K562 (cell line): ENCODE measurements around the gene CREB3L1. TPM values are rescaled to one million over a fixed set of nuclear protein-coding genes. Genes with fewer than 3 reads are reported as not detected.

Experiments used
- CBFA2T2 ChIP-seq: fragments of 450-650 bp; conservative IDR thresholded peaks from 2 replicates; pipeline ENCODE4 v1.6.1; 2017; ENCODE audit warnings: mild to moderate bottlenecking
- CXXC5 ChIP-seq: fragments of 250-450 bp; sonication (Bioruptor Pico); IDR thresholded peaks from 2 replicates; pipeline ENCODE4 v1.8.0; 2022; ENCODE audit warnings: inconsistent platforms, mild to moderate bottlenecking, moderate library complexity
- EP400 ChIP-seq: fragments of 450-650 bp; IDR thresholded peaks from 2 replicates; pipeline ENCODE4 v1.6.1; 2017; ENCODE audit warnings: antibody characterized with exemption, mild to moderate bottlenecking, moderate library complexity
- FOXJ2 ChIP-seq: fragments of 200-800 bp; sonication (Bioruptor generic); IDR thresholded peaks from 2 replicates; pipeline ENCODE4 v1.6.1; 2016; ENCODE audit warnings: missing genetic modification characterization, missing compliant biosample characterization
- HNRNPL ChIP-seq: fragments of 200-400 bp; formaldehyde crosslinking; IDR thresholded peaks from 2 replicates; pipeline ENCODE4 v1.6.1; 2017; ENCODE audit warnings: low read depth, mild to moderate bottlenecking, low read length
- MYBL2 ChIP-seq, 2 experiments: fragments of 450-650 bp in 1 of 2; sonication (generic) in 1 of 2; formaldehyde crosslinking in 1 of 2; IDR thresholded peaks; 2 replicates each; pipeline versions ENCODE4 v1.6.1 to v1.8.1; 2017 to 2022; ENCODE audit warnings: borderline replicate concordance in 1 of 2, inconsistent platforms in 1 of 2, low read depth in 1 of 2, mild to moderate bottlenecking in 1 of 2, missing genetic modification reagents in 1 of 2, moderate library complexity in 1 of 2
- MYNN ChIP-seq, 2 experiments: sonication (generic); formaldehyde crosslinking in 1 of 2; IDR thresholded peaks; 2 replicates each; pipeline versions ENCODE4 v1.5.0 to v1.6.1; 2016 to 2020; ENCODE audit warnings: antibody characterized with exemption in 1 of 2, missing genetic modification reagents in 1 of 2
- NCOA1 ChIP-seq: fragments of 450-650 bp; IDR thresholded peaks from 2 replicates; pipeline ENCODE4 v1.6.1; 2016; ENCODE audit warnings: low read depth
- NCOA2 ChIP-seq, 2 experiments: fragments of 450-650 bp; IDR thresholded peaks; 2 replicates each; pipeline ENCODE4 v1.6.1; 2018; ENCODE audit warnings: mild to moderate bottlenecking in 2 of 2, moderate library complexity in 1 of 2; ENCODE audit not compliant: partially characterized antibody in 2 of 2
- PTTG1 ChIP-seq: fragments of 450-650 bp; IDR thresholded peaks from 2 replicates; pipeline ENCODE4 v1.6.1; 2016; ENCODE audit warnings: low read depth, mild to moderate bottlenecking, missing genetic modification characterization, missing compliant biosample characterization
- RBM25 ChIP-seq: fragments of 200-400 bp; formaldehyde crosslinking; IDR thresholded peaks from 2 replicates; pipeline ENCODE4 v1.6.1; 2018; ENCODE audit warnings: low read length, low read depth, moderate library complexity; ENCODE audit not compliant: severe bottlenecking
- WHSC1 ChIP-seq: IDR thresholded peaks from one replicate; pipeline ENCODE4 v1.6.1; 2012; ENCODE audit warnings: low read length, control low read depth, inconsistent platforms
- ZNF232 ChIP-seq: sonication (generic); formaldehyde crosslinking; IDR thresholded peaks from 2 replicates; pipeline ENCODE4 v1.8.0; 2022; ENCODE audit warnings: mild to moderate bottlenecking, missing genetic modification reagents
- polyA plus RNA-seq, 8 experiments: library from polyadenylated mRNA; depleted of rRNA in 4 of 8; stranded (reverse) in 5 of 8; unstranded in 3 of 8; fragments of >200 nt; fragmentation: Nextera tagmentation in 2 of 8; fragmentation: Illumina TruSeq in 1 of 8; extraction: Ambion mirVana in 2 of 8; extraction: Trizol in 1 of 8; gene quantifications; 2 replicates each; pipeline versions ENCODE4 v1.2.1 to v1.2.3, GENCODE V29; 2011 to 2014; ENCODE audit warnings: inconsistent platforms in 1 of 8, missing spikeins in 1 of 8
- total RNA-seq, 7 experiments: library from RNA; depleted of rRNA in 6 of 7; stranded (reverse); fragments of >200 nt in 6 of 7; fragmentation: Illumina TruSeq in 2 of 7; extraction: Trizol in 2 of 7; gene quantifications; 2 replicates each; pipeline versions ENCODE4 v1.2.1 to v1.2.3, GENCODE V29; 2011 to 2021; ENCODE audit warnings: low replicate concordance in 1 of 7
- TF ChIP-seq, protein P1 (sequence below): fragments of 250-450 bp; sonication (Bioruptor Pico); IDR thresholded peaks from 2 replicates; pipeline ENCODE4 v1.9.0; 2021; ENCODE audit warnings: mild to moderate bottlenecking, inconsistent platforms
- TF ChIP-seq, protein P2 (sequence below): fragments of 250-450 bp; sonication (Bioruptor Pico); IDR thresholded peaks from 2 replicates; pipeline ENCODE4 v1.4.0; 2020; ENCODE audit warnings: mild to moderate bottlenecking
- TF ChIP-seq, protein P3 (sequence below): sonication (generic); formaldehyde crosslinking; IDR thresholded peaks from 2 replicates; pipeline ENCODE4 v1.8.1; 2022; ENCODE audit warnings: missing genetic modification reagents
- TF ChIP-seq, protein P4 (sequence below): fragments of 250-450 bp; sonication (Bioruptor Pico); IDR thresholded peaks from 2 replicates; pipeline ENCODE4 v1.8.0; 2022; ENCODE audit warnings: inconsistent platforms, mild to moderate bottlenecking, moderate library complexity, borderline replicate concordance
- TF ChIP-seq, protein P5 (sequence below): fragments of 250-450 bp; sonication (Bioruptor Pico); IDR thresholded peaks from 2 replicates; pipeline ENCODE4 v1.5.1; 2021; ENCODE audit warnings: mild to moderate bottlenecking

The CREB3L1 gene
- total and polyA plus RNA-seq, 9 of the 15 experiments (the other 6 are each of a cell fraction or from before 2014, with no cell fraction given) = 1.2 to 27.6 (median 3.7) TPM

DNA sequence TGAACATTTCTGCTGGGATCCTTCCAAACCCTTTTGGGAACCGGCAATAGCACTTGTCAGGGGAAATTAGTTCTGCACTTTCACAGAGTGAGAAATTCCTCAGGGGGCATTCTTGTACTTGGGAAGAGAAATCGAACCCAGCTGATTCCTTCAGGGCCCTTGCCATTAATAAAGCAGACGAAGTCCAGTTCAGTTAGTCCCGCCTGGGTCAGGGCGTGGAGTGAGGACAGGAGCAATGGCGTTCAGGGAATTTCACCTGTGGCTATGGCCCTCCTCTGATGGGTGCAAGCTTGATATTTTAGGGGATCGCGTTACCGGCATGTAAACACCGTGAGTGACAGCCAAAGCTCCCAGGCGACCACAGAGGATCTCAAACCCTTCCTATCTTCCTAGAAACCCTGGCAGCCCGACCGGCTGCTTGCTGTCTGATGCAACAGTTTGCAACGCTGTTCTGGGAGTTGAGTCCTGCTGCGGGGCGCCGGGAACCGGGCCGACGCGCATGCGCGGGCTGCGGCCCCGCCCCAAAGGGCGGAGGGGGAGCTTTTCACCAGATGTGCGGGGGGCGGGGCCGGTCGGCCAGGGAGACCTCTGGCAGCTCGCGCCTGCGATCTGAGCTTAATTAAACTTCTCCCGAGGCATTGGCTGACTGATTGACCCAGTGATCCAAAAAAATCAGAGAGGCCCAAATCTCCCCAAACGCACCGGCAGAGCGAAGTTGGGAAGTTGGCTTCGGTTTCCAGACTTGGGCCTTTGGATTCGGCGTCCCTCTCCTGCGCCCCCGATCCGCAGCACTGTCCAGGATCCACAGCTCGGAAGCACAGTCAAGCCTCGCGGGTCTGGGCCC is 34.3 kb upstream of the CREB3L1 start (continued):
- TF ChIP-seq, protein P1, sequence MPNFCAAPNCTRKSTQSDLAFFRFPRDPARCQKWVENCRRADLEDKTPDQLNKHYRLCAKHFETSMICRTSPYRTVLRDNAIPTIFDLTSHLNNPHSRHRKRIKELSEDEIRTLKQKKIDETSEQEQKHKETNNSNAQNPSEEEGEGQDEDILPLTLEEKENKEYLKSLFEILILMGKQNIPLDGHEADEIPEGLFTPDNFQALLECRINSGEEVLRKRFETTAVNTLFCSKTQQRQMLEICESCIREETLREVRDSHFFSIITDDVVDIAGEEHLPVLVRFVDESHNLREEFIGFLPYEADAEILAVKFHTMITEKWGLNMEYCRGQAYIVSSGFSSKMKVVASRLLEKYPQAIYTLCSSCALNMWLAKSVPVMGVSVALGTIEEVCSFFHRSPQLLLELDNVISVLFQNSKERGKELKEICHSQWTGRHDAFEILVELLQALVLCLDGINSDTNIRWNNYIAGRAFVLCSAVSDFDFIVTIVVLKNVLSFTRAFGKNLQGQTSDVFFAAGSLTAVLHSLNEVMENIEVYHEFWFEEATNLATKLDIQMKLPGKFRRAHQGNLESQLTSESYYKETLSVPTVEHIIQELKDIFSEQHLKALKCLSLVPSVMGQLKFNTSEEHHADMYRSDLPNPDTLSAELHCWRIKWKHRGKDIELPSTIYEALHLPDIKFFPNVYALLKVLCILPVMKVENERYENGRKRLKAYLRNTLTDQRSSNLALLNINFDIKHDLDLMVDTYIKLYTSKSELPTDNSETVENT (CRISPR knock-in tag) = 0 out of 2 replicates have a peak, but pooled peaks have one; percentile 30
- TF ChIP-seq FOXJ2 (tag) (peak; percentile 96), ZNF232 (CRISPR knock-in tag) (no peak), NCOA2 (IDR thresholded peaks at IDR 0.05; ENCODE audit: partially characterized antibody in 2 of 2) (no peak), HNRNPL (no peak), RBM25 (no peak), CBFA2T2 (peak; percentile 66), EP400 (peak; percentile 96), CXXC5 (CRISPR knock-in tag) (peak; percentile 82), WHSC1 (no peak), MYNN (IDR thresholded peaks at IDR 0.05) (no peak; the same call in 1 of the 2 replicates), MYNN (CRISPR knock-in tag; IDR thresholded peaks at IDR 0.05) (no peak), MYBL2 (IDR thresholded peaks at IDR 0.05; ENCODE audit: low read depth) (no peak), MYBL2 (CRISPR knock-in tag; IDR thresholded peaks at IDR 0.05; ENCODE audit: borderline replicate concordance) (no peak), PTTG1 (tag) (no peak), NCOA1 (peak; percentile 67)
- TF ChIP-seq, protein P2, sequence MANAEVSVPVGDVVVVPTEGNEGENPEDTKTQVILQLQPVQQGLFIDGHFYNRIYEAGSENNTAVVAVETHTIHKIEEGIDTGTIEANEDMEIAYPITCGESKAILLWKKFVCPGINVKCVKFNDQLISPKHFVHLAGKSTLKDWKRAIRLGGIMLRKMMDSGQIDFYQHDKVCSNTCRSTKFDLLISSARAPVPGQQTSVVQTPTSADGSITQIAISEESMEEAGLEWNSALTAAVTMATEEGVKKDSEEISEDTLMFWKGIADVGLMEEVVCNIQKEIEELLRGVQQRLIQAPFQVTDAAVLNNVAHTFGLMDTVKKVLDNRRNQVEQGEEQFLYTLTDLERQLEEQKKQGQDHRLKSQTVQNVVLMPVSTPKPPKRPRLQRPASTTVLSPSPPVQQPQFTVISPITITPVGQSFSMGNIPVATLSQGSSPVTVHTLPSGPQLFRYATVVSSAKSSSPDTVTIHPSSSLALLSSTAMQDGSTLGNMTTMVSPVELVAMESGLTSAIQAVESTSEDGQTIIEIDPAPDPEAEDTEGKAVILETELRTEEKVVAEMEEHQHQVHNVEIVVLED (CRISPR knock-in tag) = no peak
- TF ChIP-seq, protein P3, sequence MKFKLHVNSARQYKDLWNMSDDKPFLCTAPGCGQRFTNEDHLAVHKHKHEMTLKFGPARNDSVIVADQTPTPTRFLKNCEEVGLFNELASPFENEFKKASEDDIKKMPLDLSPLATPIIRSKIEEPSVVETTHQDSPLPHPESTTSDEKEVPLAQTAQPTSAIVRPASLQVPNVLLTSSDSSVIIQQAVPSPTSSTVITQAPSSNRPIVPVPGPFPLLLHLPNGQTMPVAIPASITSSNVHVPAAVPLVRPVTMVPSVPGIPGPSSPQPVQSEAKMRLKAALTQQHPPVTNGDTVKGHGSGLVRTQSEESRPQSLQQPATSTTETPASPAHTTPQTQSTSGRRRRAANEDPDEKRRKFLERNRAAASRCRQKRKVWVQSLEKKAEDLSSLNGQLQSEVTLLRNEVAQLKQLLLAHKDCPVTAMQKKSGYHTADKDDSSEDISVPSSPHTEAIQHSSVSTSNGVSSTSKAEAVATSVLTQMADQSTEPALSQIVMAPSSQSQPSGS = no peak
- TF ChIP-seq, protein P4, sequence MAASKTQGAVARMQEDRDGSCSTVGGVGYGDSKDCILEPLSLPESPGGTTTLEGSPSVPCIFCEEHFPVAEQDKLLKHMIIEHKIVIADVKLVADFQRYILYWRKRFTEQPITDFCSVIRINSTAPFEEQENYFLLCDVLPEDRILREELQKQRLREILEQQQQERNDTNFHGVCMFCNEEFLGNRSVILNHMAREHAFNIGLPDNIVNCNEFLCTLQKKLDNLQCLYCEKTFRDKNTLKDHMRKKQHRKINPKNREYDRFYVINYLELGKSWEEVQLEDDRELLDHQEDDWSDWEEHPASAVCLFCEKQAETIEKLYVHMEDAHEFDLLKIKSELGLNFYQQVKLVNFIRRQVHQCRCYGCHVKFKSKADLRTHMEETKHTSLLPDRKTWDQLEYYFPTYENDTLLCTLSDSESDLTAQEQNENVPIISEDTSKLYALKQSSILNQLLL (CRISPR knock-in tag) = no peak
- TF ChIP-seq, protein P5, sequence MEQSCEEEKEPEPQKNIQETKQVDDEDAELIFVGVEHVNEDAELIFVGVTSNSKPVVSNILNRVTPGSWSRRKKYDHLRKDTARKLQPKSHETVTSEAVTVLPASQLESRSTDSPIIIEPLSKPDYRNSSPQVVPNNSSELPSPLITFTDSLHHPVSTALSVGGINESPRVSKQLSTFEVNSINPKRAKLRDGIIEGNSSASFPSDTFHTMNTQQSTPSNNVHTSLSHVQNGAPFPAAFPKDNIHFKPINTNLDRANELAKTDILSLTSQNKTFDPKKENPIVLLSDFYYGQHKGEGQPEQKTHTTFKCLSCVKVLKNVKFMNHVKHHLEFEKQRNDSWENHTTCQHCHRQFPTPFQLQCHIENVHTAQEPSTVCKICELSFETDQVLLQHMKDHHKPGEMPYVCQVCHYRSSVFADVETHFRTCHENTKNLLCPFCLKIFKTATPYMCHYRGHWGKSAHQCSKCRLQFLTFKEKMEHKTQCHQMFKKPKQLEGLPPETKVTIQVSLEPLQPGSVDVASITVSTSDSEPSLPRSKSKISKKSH (CRISPR knock-in tag) = no peak
